ENCODE results near the gene PRSS23. TPM values are rescaled to one million over a fixed set of nuclear protein-coding genes. Genes with fewer than 3 reads are reported as not detected.

Gene PRSS23
- total RNA-seq, 1 donor from 2014 or later, result 27.8 TPM

GRCh38 chr11:86790867-86791849 is 9.2 kb upstream of the PRSS23 start:
- DNase-seq (ENCODE audit: low spot score), result no peak

- DNase-seq (ENCODE audit: low spot score), result no peak
Measured at GRCh38 chr11:86792150-86792549, 8.2 kb upstream of the PRSS23 start.

- no peak for DNase-seq (ENCODE audit: low spot score)
Measured at GRCh38 chr11:86793307-86793706, 7.0 kb upstream of the PRSS23 start.

GRCh38 chr11:86795511-86795910 is 4.8 kb upstream of the PRSS23 start:
- DNase-seq (ENCODE audit: low spot score), result no peak

- no peak for DNase-seq (ENCODE audit: low spot score)
Measured at GRCh38 chr11:86795949-86796348, 4.4 kb upstream of the PRSS23 start.

GRCh38 chr11:86797133-86797532 is 3.2 kb upstream of the PRSS23 start:
- no peak for DNase-seq (ENCODE audit: low spot score)

- no peak for DNase-seq (ENCODE audit: low spot score)
Measured at GRCh38 chr11:86798988-86799387, 1.4 kb upstream of the PRSS23 start.

GRCh38 chr11:86799680-86800075 is 664 bp upstream of the PRSS23 start:
- no peak for DNase-seq (ENCODE audit: low spot score)

GRCh38 chr11:86800960-86801272 is 574 bp downstream of the PRSS23 start:
- DNase-seq (ENCODE audit: low spot score), result no peak

GRCh38 chr11:86801364-86801763 is 1.0 kb downstream of the PRSS23 start:
- DNase-seq (ENCODE audit: low spot score), result no peak

GRCh38 chr11:86802146-86802545 is 1.8 kb downstream of the PRSS23 start:
- no peak for DNase-seq (ENCODE audit: low spot score)

GRCh38 chr11:86802601-86803051 is 2.3 kb downstream of the PRSS23 start:
- DNase-seq (ENCODE audit: low spot score), result no peak

- no peak for DNase-seq (ENCODE audit: low spot score)
Measured at GRCh38 chr11:86803136-86804045, 3.0 kb downstream of the PRSS23 start.

- no peak for DNase-seq (ENCODE audit: low spot score)
Measured at GRCh38 chr11:86804951-86805350, 4.6 kb downstream of the PRSS23 start.

- DNase-seq (ENCODE audit: low spot score), result no peak
Measured at GRCh38 chr11:86805873-86806310, 5.5 kb downstream of the PRSS23 start.

GRCh38 chr11:86806903-86807302 is 6.6 kb downstream of the PRSS23 start:
- DNase-seq (ENCODE audit: low spot score), result no peak

- DNase-seq (ENCODE audit: low spot score), result no peak
Measured at GRCh38 chr11:86807360-86807759, 7.0 kb downstream of the PRSS23 start.

- DNase-seq (ENCODE audit: low spot score), result no peak
Measured at GRCh38 chr11:86809561-86809960, 9.2 kb downstream of the PRSS23 start.

- DNase-seq (ENCODE audit: low spot score), result no peak
Measured at GRCh38 chr11:86810288-86810687, 9.9 kb downstream of the PRSS23 start.

GRCh38 chr11:86811637-86812321 is 11.4 kb downstream of the PRSS23 start:
- DNase-seq (ENCODE audit: low spot score), result no peak

- DNase-seq (ENCODE audit: low spot score), result no peak
Measured at GRCh38 chr11:86812322-86812670, 12.0 kb downstream of the PRSS23 start.

GRCh38 chr11:86812981-86813380 is 12.6 kb downstream of the PRSS23 start:
- no peak for DNase-seq (ENCODE audit: low spot score)

All from ureter (tissue), 1 donor.